ENCODE data around the gene MEIS2. TPM values are rescaled to one million over a fixed set of nuclear protein-coding genes. Genes with fewer than 3 reads are reported as not detected.

MEIS2 gene
- polyA plus RNA-seq, 4 donors: 138 to 178 (median 147) TPM

DNA sequence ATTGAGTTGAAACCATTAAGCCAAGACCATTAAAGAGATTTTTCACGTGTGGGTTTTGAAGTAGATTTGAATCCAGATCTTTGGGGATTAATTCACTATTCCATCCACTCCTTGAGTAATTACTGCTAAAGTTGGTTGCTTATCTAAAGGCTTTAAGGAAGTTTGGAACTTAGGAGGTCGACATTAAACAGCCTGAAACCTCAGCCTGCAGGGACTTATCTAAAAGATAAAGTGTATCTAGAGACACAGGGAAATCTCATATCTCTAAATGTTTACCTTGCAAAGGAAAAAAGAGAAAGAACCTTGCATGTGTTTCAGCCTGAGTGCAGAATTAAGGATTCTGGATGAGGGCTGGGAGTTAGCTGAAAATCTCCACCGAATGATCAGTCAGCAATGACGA lies 158.6 kb downstream of the MEIS2 start:
- no peak for DNase-seq (ENCODE audit: low read depth in 4 of 4, low spot score in 2 of 4)

DNA sequence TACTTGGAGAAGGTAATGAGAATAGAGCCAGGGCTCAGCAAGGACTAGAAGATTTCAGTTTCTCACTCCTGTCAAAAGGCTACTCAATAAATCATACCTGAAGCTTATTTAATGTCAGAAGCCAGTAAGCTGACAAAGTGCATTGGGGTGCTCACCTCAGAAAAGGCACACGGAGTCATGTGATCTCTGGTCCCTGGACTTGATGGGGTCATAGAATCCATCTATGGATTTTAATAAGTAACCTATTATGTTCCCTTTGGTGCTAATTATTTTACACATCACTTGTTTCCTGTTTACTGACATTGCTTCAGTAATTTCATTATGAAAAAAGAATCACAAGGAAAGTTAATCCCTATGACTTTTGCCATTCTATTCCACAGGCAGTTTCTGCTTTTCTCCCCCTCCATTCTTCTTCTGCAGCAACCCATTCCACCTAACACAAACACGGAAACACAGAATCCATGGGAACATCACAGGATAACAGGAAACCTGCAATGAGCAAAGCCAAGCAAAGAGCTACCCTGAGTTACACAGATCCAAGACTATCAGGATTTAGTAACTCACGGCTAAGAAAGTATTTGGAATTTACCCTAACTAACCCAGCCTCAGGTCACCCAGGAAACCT lies 159.6 kb downstream of the MEIS2 start:
- no peak for DNase-seq (ENCODE audit: low read depth in 4 of 4, low spot score in 2 of 4)

DNA sequence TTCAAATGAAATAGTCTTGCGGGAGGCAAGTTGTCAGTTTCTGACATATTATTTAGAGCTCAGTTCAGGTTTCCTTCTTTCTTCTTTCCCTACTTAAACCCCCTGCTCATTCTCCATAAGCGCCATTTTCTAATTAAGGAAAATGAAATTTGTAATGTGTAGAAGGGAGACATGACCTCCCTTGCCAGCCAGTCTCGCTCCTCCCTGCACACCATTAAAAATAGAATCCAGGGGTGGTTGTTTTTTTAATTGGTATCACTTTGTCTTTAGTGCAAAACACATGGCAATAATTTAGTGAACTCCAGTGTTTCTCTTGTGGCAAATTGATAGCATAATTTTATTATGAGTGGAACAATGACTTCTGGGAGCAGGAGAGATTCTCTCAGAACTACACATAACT lies 160.1 kb downstream of the MEIS2 start:
- no peak for DNase-seq (ENCODE audit: low read depth in 4 of 4, low spot score in 2 of 4)

DNA sequence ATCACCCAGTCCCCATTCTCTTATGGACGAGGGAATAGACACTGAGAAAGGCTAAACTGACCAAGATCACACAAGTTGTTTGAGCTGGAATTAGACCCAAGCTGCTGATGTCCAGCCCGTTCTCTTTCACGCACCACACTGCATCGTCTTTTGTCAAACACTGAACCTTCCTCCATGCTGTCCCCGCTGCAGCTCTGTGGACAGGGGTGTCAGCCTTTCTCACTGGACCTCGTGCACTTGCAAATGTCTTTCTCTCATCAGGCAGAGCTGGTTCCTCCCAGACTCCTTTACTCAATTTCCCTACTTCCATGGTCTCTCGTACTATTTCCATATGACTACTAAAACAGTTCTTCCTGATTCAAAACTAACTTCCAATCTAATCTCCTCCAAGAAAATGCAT lies 161.6 kb downstream of the MEIS2 start:
- DNase-seq (ENCODE audit: low read depth in 4 of 4, low spot score in 2 of 4): no peak

DNA sequence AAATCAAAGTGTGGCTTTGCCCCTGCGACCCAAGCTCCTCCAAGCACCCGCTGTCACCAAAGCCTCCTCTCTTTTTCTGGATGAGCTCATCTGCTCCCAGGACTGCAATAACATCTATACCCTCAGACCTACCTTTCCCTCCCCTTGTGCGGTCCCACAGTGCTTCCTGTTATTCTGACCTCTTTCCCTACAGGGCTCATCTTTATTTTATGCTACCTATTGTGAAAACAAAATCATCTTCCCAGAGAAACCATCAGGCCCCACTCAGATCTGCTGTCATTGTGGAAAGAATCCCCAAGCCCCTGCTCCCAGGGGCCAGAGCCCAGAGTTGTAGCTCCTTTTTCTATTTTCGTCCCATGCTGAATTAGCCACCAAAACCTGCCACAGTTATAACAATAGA lies 162.2 kb downstream of the MEIS2 start:
- no peak for DNase-seq (ENCODE audit: low read depth in 4 of 4, low spot score in 2 of 4)

DNA sequence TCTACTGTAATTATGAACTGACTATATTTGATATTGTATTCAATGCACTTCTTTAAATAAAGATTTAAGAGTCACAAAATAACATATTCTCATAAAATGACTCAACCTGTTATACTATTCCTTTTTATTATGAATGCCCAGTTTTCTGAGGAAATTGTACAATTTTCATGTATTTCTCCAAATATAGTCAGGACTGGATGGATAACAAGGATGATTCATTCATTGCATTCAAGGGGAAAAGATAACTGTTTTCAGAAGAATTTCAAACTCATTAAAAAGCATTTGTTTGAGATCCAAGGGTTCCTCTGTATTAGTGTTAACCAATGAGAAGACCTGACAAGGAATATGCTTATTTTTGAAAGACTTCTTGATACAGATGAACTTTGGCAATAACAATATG lies 163.7 kb downstream of the MEIS2 start:
- no peak for DNase-seq (ENCODE audit: low read depth in 4 of 4, low spot score in 2 of 4)

DNA sequence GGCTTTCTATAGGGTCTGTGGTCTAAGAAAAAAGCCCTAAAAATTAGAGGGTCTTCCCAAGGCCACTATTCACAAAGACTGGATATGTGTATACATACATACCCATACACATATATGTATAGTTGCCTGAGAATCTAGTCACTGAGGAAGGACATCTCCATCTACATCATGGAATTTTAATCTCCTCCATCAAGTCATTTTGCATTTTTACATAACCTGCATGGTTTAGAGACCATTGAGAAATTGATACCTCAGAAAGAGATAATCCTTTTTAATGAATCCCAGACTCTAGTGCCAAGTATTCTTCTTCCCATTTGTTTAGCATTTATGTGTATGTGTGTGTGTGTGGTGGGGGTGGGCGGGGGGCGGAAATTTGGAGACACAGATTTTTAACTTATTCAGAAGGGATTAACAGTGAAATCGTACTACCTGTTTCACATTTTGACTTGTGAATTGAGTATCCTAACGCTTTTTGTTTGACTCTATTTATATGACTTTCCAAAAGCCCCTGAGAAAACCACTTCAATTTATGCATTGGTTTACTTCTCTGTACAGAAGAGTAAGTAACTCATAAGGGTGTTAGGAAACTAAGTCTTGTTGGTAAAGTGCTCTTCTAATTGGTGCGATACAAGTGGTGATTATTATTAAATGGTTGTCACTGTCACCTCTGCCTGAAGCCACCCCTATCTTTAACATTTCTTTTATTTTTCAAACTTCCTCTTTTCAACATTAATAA lies 166.9 kb downstream of the MEIS2 start:
- no peak for DNase-seq (ENCODE audit: low read depth in 4 of 4, low spot score in 2 of 4)

DNA sequence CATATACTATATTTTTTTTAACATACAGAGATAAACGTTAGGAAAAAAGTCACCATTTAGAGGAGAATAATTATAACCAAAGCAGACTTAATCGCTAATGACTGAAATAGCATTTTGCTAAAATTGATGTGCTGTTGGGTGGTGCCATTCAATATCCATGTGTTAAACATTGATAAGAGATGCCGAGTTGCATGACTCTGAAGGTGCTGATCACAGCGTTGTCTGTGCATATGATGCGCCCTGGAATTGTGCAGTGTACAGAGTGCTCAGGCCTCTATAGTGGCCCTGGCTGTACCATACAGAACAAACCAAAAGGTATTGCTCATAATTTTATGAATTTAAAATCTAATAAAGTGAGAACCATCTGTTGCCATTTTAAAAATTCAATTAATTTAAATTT lies 168.3 kb downstream of the MEIS2 start:
- DNase-seq (ENCODE audit: low read depth in 4 of 4, low spot score in 2 of 4): no peak

DNA sequence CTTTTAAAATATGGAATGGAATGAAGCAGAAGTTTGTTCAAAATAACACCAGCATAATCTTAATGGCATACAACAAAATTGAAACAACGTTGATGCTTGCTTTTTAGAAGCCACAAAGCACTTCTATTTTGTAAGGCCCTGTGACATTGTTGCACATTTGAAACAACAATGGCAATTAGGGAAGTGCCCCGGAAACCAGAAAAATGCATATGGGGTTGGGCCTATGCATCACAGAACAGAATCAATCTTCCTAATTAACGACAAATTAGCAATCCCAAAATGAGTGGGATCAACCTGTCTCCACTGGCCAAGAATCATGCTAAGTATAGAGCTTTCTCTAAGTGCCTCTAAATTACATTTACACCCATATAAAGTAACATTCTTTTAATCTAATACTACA lies 168.9 kb downstream of the MEIS2 start:
- DNase-seq (ENCODE audit: low read depth in 4 of 4, low spot score in 2 of 4): no peak

DNA sequence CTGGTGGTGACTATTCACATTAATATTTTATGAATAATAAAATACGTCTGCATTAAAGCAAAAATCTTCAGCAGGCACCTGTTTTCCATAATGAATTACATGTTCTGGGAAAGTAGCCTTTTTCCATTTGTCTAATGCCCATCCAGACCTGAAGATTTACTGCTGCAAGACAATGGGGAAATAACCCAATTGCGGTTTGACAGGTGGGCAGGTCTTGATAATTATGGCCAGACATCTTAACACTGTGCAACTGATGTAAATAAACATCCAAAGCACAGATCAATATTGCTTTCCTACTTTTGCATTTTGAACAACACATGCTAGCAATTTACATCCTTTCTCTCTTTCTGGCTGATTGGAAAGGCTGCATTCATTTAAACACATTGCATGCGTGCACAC lies 173.9 kb downstream of the MEIS2 start:
- no peak for DNase-seq (ENCODE audit: low read depth in 4 of 4, low spot score in 2 of 4)

DNA sequence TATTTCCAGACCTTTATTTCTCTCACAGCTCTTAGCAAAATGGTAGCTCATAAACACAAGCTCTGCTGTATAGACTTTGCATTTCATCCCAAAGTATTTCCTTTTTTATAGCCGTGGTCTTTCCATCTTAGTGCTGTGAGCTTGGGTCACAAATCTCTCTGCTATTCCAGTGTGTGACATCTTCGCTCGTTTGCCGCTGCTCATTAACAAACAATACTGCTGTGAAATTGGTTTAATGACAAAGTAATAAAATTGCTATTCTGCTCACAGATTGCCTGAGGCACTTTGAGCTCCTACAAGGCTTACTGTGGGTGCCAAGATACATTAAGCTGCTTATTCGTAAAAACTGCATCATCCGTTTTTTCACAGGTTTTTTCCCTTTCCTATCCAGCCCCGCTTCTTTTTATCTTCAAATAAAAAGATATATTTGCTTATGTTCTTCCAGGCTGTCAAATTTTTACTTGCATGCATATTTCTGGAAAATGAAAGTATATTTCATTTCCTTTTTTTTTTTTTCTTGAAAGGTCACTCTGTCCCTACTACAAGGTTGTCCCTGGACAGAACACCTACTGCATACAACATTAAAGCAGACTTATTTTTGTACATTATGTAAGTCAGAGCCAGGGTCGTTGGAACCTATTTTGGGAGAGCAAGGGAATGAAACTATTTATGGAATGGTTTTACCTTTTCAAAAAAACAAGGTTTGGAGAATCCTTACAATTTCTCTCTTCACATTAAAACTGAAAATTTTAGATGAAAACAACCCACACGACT lies 174.5 kb downstream of the MEIS2 start:
- DNase-seq (ENCODE audit: low read depth in 4 of 4, low spot score in 2 of 4): no peak

DNA sequence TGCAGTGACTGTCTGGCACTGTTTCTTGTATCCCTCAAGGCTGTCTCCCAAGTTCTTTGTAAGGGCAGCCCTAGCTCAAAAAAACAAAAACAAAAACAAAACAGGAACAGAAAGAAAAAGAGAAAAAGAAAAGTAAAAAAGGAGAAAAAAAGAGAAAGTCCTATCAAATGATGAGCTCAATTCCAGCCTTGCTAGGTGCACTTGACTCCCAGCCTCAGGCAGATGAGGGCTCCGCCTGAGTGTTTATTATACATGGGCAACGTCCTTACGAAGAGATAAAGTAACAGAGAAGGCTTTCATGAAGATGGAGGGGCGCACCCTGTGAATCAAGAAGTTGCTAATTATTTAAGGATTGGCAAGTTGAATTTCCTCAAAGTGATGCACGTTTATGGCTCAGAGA lies 175.3 kb downstream of the MEIS2 start:
- DNase-seq (ENCODE audit: low read depth in 4 of 4, low spot score in 2 of 4): no peak

DNA sequence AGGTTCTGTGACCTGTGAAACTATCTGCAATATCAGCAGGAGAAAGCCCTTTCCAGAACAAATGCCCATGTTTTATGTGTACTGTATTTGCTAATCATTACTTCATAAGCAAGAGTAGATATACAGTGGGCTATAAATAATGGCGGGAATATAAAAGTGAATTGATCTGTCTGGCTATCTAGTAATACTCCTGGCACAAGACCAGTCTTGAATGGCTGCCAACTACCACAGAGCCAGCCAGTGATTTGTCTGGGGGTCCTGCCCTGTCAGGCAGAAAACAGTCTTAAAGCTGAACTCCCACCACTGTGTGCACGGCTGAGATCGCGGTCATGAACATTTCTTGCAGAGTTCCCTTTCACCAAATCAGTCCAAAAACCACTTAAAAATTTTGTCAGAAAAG lies 176.3 kb downstream of the MEIS2 start:
- DNase-seq (ENCODE audit: low read depth in 4 of 4, low spot score in 2 of 4): no peak

DNA sequence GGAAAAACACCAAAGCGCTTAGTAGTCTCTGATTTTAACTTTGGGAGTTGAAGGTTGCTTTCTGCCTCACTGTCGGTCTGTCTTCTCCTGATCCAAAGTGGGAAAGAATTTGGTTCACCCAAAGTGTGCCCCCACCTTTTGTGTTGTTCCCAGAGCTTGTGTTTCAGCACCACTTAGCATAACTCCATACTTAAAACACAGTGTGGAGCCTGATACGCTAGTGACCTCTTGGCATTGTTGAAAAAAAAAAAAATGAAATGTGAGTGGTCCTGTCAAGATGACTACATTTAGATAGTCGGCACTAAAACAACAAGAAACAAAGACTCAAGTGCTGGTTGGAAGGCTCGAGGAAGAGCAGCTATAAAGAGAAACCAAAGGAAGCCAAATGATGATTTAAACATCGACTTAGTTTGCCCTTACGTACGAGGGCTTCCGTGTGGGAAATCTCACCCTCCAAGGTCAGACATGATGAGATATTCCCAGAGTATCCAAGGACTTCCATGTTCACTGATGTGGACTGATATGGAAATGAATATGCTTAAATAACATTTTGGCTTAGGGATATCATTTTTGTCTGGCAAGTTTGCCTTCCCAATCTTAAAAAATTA lies 178.8 kb downstream of the MEIS2 start:
- DNase-seq (ENCODE audit: low read depth in 4 of 4, low spot score in 2 of 4): no peak

DNA sequence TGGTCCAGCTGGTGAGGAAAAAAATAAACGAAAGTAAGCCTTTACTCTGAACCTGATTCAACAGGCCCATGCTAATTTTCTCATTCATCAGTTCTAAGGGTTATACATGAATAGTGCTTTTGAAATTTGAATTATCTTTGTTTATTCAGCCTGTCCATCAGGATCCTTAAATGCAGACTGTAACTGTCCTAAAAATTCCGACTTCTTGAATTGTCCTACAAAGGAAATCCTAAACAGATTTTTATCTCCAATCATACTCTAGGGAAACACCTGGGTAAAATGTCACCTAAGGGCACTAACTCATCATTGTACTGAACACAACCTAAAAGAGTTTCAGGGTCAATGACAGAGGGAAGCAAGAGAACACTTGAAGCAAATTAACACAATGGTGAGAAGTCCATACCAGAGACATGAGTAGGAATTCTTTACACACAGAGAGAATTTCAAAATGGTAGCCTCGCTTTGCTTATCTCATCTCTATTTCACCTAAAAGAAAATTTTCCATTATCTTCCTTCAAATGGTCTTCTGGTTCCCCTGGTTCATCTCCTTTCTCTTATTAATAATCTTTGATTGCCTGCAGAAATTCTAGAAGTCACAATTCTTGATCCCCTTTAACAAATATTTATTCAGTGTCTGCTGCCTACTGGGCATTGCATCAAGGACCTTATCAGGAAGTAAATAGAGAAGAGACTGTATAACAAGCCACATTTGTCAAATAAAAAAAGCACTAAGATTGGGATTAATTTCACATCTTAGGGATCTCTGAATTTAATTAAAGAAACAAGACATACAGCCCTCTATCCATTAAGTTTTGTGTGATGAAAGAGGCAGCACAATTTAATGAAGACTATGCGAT lies 182.7 kb downstream of the MEIS2 start:
- DNase-seq (ENCODE audit: low read depth in 4 of 4, low spot score in 2 of 4): no peak

DNA sequence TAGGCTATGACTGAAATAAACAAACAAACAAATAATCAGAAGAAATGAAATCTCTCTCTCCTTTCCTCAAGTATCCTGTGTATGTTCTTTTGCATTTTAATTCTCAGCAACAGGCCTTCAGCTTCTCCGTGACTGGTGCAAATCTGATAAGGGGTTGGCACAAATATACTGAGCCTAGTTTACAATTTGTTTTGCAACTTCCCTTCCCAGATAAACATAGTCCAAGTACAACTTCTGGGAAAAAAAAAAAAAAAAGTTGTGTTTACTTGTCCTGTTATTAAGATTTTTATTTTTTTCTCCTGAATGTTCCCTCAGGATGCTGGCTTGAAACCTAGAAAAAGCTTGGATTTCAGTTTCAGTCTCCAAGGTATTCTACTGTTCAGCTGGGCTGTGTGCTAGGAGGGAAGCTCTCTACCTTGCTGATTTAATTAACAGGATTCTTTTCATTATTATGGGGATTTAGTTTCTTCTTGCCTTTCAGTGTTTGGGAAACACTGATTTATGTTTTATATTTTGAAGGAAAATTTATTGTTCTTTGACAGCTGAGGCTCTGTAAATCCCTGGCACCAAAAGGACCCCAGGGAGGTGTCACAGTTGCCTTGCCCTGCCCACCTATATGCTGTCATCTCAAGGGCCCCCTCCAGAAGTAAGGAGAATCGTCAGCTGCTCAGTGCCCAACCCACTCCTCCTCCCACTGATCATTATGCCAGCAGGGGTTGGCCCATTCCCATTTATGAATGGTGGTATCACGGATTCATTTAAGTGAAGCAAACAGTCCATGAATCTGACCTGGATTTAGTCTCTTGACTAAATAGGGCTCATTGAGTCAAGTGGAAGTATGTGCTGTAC lies 185.2 kb downstream of the MEIS2 start:
- DNase-seq (ENCODE audit: low read depth in 4 of 4, low spot score in 2 of 4): no peak

DNA sequence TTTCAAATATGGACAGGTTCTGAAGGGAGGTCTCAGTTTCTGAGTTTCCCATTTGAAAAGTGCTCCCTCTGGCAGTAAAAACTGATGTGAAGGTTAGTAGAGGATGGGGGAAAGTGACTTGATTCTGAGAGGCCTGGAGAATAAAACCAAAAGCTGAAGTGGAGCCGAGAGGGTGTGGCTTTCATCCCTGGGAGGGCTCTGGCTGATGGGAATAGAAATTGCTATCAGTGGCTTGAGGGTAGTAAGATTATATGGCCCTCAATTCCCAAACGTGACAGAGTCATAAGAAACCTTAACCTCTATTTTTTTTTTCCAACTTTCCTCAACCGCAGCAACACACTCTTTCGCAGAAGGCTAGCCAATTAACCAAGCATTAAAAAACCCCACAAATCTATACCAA lies 185.9 kb downstream of the MEIS2 start:
- DNase-seq (ENCODE audit: low read depth in 4 of 4, low spot score in 2 of 4): no peak

DNA sequence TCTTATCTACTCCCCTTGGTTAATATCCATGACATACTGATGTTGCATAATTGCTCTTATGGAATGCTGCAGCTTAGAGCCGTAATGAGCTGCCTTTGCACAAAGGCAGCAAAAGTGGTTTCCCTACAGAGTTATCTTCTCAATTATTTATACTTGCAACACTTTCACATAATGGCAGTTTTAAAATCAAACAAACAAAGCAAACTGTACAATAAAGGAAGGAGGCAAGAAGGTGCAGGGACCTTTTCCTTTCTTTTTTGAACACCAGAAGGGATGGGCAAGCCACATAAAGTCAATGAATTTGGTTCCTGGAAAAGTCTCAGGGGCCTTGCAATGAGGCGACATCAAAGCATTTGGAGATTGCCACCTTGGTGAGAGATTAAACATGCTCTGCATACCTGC lies 188.0 kb downstream of the MEIS2 start:
- DNase-seq (ENCODE audit: low read depth in 4 of 4, low spot score in 2 of 4): no peak

DNA sequence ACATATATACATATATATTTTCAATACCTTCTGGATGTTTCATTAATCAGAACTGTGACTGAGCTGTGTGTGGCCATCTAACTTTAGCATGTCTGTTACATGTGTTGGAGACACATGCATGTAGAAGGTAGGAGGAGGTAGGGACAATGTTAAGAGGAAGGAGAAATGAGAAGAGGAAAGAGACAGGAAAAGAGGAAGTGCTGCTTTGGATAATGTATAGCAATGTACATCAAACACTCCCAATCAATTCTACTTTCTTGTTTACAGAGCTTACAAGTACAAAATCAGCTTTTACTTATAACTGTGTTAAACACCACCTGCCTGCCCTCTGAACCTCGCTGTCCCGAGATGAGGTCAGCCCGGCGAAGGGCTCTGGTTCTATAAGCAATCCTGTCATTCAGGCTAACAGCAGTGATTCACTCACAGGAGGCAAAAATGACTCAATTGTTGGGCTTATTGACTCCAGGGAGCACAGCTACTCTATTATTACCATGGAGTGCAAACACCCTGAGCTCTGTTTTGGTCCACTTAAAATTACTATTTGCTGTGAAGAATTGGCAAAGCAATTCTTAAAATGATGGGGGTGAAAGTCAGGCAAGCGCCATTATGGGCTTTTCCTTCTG lies 188.9 kb downstream of the MEIS2 start:
- no peak for DNase-seq (ENCODE audit: low read depth in 4 of 4, low spot score in 2 of 4)
